ENCODE results near the gene URAD. TPM values are rescaled to one million over a fixed set of nuclear protein-coding genes. Genes with fewer than 3 reads are reported as not detected.
"Not testable (repeated sequence)": the region's sequence is repeated elsewhere in the genome, so short reads cannot be mapped to it uniquely, and the experiment has no call there.

The URAD gene
- total RNA-seq, 1 donor from 2014 or later, result not detected

DNA sequence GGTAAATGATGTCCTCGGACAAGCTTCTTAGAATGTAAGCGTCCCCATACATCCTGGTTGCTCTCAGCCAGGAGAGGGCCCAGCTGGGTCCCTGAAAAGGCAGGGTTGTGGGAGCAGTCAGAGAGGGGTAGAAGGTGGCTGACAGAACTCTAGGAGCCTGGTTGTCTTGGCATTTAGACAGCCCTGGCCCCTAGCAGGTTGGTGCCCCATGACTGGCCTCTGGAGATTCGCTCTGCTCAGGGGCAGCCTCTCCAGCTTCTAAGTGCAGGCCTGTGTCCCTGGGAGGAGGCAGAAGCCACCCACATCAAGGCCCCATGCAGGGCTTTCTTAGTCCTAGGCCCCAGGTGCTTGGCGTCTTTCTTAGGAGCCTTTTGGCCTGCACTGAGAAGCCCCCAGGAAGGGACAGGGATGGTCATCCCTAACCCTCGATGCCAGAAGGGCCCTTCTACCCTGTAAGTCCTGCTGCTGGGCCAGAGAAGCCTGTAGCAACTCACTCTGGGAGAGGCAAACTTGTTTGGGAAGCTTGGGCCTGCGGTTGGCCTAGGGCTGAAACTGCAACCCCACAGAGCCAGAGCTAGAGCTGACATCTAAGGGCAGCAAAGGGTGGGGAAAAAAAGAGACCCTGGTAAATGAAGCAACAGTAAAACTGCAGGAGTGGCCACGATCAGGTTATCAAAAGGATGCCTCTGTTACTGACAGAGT is 16.6 kb downstream of the URAD start:
- DNase-seq (ENCODE audit: low spot score in 2 of 2), result no peak
- FAIRE-seq, result no peak

- FAIRE-seq (no peak), DNase-seq (ENCODE audit: low spot score in 2 of 2) (no peak)
Measured at GRCh38 chr13:27971236-27971645, 17.3 kb downstream of the URAD start.

DNA sequence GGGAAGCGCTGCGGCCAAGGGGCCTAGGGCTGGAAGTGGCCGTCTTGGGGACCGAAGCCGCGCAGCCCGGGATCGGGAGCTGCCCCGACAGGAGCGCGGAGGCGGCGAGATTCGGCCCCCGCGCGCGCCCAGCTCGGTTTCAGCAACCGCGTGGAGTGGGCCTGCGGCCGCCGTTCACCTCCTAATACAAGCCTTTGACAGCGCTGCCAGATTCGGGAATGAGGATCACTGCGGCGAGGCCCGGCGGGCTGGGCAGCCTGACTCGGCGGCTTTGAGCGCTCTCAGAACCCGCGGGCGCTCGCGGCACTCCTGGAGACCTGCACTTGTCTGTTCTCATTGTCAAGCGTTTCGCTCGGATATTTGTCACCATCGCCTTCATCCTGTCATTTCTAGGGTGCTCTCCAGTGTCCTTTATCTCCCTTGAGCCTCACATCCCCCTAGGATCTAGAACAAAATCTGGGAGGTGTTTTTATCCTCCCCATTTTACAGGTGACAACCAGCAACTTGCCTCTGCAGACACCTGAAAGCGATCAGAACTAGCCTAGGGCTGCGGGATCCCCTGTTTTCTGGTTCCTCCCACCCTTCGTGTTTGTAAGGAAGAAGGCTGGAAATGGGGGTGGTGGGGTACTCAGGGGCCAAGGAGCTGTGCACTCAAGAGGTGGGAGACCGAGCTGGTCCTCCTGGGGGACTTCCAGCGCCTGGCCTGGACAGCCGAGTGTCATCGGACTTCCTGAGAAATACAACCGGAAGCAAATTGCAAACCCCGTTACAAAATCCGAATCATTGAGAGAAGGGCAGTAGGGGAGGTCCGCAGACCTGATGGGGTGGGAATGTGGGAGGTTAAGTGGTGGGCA is 17.9 kb downstream of the URAD start:
- FAIRE-seq (no peak), DNase-seq (ENCODE audit: low spot score in 2 of 2) (peak in 1 of 2 donors; percentile 14)

GRCh38 chr13:27969866-27970229 is 18.6 kb downstream of the URAD start:
- FAIRE-seq, result no peak
- DNase-seq (ENCODE audit: low spot score in 2 of 2), result peak in 1 of 2 donors; percentile 12

DNA sequence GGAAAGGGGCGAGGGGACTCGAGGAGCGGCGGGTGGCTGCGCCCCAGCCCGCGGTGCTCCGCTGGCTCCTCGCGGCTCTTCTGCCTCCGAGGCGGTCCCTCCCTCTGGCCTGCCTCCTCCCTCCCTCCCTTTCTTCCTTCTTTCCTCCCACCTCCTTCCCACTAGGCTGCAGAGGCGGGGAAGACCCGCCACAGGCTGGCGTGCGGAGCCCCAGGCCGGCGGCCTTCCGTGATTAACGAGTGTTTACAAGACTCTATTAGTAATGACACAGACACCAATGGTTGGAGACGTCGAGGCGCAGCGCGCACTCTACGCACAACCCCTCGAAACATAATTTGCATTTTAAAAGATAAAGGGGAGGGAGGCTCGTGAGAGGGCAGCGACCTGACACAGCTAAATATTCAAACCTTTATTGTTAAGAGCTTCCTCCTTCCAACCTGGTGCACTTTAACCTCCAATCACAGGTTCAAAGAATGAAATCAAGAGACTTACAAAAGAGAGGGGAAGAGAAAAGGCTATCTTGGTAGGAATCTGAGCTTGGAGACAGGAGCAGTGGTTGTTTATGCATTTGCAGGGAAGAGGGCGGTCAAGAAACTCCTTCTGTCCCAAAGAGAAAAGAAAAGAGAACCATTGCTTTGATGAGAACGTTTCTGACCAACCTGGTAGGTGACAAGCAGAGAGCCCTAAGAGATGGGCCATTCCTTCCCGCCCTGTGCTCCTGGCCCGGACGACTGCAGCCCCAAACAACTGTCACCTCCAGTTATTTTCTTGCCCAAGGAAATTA is 19.2 kb downstream of the URAD start, which contains the start of gene CDX2:
Gene CDX2, minus strand, starts transcription at position 234 of the 784 bp plus-strand sequence. CDS start 309 bp downstream, outside the sequence.
- DNase-seq (ENCODE audit: low spot score in 2 of 2) (peak in 1 of 2 donors; percentile 19), FAIRE-seq (no peak)

GRCh38 chr13:27968316-27969081 is 20.0 kb downstream of the URAD start:
- peak in 1 of 2 donors; percentile 12 for DNase-seq (ENCODE audit: low spot score in 2 of 2)
- FAIRE-seq, result no peak

DNA sequence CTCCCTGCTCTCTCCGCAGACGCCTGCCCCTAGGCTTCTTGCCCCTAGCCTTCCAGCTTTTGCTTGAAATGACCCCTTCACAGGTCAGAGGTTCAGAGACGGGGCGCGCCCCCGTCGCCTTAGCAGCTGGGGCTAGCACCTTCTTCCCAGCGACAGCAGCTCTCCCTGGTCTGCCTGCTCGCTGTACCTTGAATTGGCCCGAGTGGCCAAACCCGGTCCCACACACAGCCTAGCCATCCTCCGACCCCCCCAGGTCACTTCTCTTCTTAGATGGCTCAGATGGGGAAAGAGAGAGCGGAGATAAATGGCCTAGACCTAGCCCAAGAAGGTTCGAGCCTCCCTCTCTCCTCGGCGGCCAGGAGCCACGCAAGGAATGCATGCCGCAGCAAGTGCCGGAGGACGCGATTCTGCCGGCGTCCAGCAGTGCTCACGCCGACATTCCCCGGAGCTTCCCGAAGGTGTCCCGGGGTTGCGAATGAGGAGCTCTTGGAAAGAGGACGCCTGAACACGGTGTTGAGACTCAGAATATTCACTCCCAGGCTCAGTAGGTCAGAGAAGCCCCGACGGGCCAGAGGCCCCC is 20.7 kb downstream of the URAD start:
- FAIRE-seq (no peak), DNase-seq (ENCODE audit: low spot score in 2 of 2) (peak in 1 of 2 donors; percentile 29)

- DNase-seq (ENCODE audit: low spot score in 2 of 2) (peak in 1 of 2 donors; percentile 32), FAIRE-seq (no peak)
Measured at GRCh38 chr13:27967203-27967735, 21.2 kb downstream of the URAD start.

- FAIRE-seq, result no peak
- peak in 1 of 2 donors; percentile 18 for DNase-seq (ENCODE audit: low spot score in 2 of 2)
Measured at GRCh38 chr13:27966641-27967202, 21.8 kb downstream of the URAD start.

DNA sequence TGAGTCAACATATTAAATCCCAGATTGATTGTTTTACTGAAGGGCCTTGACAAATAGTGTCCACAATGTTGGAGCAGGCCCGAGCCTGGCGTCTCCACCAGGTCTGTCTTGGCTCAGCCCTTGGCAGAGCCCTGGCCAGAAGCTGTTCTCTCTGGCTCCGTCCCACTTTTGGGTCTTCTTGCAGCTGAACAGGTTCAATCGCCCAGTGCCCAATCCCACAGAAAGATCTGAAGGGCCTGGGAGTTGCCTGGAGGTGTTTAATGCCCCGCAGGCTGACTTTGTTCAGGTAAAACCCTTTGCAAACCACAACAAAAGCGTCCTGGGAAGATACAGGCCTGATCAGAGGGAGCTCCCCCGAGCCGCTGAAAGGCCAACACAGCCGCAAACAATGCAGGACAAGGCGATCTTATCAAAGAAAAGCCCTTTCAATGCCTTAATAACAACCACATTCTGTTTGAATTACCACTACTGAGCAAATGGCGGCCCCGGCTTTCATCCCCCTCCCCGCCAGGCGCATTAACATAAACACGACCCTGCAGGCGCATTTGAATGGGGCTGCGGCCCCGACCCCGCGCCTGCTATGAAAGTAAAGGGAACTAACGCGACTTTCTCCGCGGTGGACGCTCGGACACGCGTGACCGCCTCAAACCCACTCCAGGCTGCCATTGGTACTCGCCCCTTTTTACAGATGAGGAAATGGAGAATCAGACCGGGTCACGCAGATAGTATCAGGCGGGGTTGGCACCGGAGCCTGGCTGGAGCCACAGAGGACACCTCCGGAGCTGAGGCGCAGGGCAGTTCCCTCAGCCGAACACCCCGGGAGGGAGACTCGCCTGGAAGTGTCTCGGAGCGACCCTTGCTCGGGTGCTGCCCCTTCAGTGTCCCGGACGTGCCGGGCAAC is 22.5 kb downstream of the URAD start:
- no peak for FAIRE-seq

DNA sequence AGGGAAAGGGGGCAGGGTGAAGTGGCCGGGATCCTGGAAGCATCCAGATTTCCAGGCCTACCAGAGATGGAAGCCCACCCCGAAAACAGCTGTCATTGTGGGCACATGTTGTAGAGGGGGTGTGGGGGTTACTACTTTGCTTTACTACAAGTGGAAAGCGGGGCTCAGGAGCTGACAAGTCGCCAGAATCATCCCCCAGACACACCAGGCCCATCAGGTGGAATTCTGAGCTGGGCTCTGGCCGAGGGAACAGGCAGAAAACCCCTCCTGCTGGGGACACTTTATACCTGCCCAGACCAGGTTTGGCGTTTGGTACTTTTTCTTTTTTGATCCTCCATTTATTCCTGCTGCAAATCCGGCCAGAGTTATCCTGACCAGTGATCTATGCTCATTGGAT is 23.2 kb downstream of the URAD start:
- no peak for FAIRE-seq
- DNase-seq (ENCODE audit: low spot score in 2 of 2), result no peak

More for the DNA sequence above, 22.5 kb downstream of the URAD start:
- peak in 1 of 2 donors; percentile 16 for DNase-seq (ENCODE audit: low spot score in 2 of 2)

DNA sequence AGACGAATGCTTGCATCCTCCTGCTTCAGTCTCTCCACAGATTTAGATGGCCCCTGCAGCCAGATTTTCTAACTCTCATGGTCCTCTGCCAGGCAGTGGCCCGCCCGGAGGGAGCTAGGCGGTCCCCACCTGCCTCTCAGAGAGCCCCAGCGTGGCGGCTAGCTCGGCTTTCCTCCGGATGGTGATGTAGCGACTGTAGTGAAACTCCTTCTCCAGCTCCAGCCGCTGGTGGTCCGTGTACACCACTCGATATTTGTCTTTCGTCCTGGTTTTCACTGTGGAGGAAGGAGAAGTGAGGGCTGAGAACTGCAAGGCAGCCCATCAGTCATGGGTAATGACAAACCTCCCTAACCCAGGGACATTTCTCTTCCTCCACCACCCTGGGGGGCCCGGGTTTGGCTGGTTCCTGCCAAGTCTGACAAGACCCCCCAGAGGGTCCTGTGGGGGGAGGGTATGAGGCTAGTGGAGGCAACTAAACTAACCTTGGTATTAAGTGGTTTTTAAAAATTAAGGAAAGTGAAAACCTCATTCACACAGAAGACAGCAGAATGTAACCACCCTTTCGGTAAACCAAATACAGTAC is 23.7 kb downstream of the URAD start:
- no peak for DNase-seq (ENCODE audit: low spot score in 2 of 2)
- no peak for FAIRE-seq

- not testable (repeated sequence) for DNase-seq (ENCODE audit: low spot score in 2 of 2); FAIRE-seq
Measured at GRCh38 chr13:27964206-27964605, 24.3 kb downstream of the URAD start.

DNA sequence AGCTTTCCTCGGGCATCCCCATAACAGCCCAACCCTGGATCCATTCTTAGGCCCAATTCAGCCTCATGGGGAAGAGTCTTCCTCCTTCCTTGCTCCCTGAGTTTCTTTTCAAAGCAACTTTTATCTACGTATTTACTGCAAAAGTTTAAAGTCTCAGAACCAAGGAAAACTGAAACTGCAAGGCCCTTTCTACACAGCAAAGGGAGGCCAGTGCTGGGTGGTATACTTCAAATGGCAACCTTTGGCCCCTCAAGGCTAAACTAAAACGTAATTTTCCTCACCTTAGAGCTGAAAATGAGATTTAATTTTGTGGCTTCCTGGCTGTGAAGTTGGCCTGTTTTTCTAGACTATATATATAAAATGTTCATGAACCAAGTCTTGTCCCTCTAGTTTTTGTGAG is 25.0 kb downstream of the URAD start:
- no peak for DNase-seq (ENCODE audit: low spot score in 2 of 2)
- FAIRE-seq, result no peak

- no peak for DNase-seq (ENCODE audit: low spot score in 2 of 2)
- FAIRE-seq, result no peak
Measured at GRCh38 chr13:27962982-27963381, 25.5 kb downstream of the URAD start.

DNA sequence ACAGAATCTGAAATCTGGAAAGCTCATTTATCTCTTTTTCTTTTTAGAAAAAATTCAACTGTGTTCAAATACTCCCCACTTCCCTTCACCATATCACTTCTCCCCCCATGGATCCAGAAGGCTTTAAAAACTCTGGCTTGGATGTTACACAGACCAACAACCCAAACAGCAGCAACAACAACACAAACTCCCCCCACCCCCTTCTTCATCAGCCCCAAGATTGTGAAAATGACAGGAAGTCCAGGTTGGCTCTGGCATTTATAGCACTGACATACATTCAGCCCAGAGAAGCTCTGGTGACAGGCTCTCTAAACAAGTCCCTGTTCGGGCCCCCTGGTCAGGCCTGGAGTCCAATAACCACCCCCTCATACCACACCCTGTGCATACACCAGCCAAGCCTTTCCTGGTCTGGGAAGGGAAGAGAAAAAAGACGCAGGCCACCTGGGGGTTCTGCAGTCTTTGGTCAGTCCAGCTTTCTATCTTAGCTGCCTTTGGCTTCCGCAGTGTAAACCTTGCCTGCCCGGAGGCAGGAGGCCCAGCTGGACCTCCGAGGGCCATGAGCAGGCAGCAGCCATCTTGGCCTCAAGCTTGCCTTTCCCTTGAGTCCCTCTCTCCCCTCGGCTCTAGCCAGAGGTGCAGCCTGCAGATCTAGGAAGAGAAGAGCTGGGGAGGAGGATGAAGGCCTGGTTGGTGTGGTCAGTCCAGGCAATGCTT is 26.2 kb downstream of the URAD start:
- FAIRE-seq, result no peak

More for the DNA sequence above, 26.2 kb downstream of the URAD start:
- DNase-seq (ENCODE audit: low spot score in 2 of 2), result peak in 1 of 2 donors; percentile 26
